Right lobe of liver (tissue), 4 donors: ENCODE data around the gene OPA1.

Experiments used
- CTCF ChIP-seq, 4 donors: fragments of 200-600 bp in 3 of 4; fragments of 450-650 bp in 1 of 4; IDR thresholded peaks; one replicate each; pipeline versions ENCODE4 v1.5.1 to v1.8.0; 2016 to 2022; ENCODE audit warnings: antibody characterized with exemption in 4 of 4, mild to moderate bottlenecking in 2 of 4
- POLR2A ChIP-seq: fragments of 450-650 bp; IDR thresholded peaks from one replicate; pipeline ENCODE4 v1.6.1; 2017; ENCODE audit warnings: antibody characterized with exemption, mild to moderate bottlenecking
- donor health status: DM: no; HTN: no; CAD: no.
- donor health status: DM: no; HTN: no; CAD: no.
- donor health status: DM: no; HTN: yes; CAD: no.

- TF ChIP-seq CTCF (IDR thresholded peaks at IDR 0.05) (no peak), POLR2A (no peak)
Measured at GRCh38 chr3:193545304-193545703, 47.7 kb upstream of the OPA1 start.
